SU-DHL-6 (cell line): ENCODE results near the gene OSBPL2.

Experiments
- EZH2phosphoT487 ChIP-seq: fragments of 200-600 bp; sonication (generic), shearing (Covaris generic); conservative IDR thresholded peaks from 2 replicates; pipeline ENCODE4 v1.6.1; 2018; ENCODE audit warnings: mild to moderate bottlenecking, antibody characterized with exemption, low read length, moderate library complexity, mixed read lengths
- TF ChIP-seq, protein P1 (sequence below): fragments of 200-600 bp; sonication (generic); IDR thresholded peaks from one replicate; pipeline ENCODE4 v1.5.1; 2017; ENCODE audit warnings: antibody characterized with exemption, mild to moderate bottlenecking, low read length, moderate library complexity; ENCODE audit not compliant: insufficient read depth, poor library complexity, severe bottlenecking

DNA sequence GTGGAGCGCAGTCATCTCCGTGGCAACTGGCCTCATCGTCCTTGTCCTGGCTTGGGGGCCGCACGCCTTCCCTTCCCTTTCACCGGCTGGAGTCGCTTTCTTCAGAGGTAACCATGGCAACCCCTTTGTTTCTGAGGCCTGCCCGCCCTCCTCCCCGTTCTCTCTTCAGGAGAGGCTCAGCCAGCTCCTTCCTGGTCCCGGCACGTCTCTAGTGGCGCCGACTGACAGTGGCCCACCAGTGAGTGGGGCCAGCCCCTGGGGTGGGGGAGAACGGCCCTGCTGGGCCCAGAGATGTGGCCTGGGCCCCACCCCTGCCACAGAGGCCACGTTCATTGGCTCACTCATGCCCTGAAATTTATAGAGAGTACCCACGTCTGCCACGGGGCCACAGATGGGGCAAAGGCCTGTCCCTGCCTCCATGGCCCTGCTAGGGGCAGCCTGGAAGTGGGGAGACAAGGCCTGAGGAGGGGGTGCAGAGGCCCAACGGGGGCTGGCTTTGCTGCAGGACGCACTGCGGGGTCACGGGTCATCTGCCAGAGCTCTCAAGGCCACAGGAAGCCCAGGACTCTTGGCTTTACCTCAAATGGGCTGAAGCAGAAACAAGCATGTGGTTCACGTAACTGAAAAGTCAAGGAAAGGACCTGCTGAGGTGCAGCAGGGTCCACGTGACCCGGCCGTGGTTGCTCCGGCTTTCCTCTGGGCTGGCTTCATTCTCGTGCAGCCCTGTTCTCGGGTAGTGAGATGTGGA lies 1.4 kb upstream of the OSBPL2 start:
- TF ChIP-seq, protein P1, sequence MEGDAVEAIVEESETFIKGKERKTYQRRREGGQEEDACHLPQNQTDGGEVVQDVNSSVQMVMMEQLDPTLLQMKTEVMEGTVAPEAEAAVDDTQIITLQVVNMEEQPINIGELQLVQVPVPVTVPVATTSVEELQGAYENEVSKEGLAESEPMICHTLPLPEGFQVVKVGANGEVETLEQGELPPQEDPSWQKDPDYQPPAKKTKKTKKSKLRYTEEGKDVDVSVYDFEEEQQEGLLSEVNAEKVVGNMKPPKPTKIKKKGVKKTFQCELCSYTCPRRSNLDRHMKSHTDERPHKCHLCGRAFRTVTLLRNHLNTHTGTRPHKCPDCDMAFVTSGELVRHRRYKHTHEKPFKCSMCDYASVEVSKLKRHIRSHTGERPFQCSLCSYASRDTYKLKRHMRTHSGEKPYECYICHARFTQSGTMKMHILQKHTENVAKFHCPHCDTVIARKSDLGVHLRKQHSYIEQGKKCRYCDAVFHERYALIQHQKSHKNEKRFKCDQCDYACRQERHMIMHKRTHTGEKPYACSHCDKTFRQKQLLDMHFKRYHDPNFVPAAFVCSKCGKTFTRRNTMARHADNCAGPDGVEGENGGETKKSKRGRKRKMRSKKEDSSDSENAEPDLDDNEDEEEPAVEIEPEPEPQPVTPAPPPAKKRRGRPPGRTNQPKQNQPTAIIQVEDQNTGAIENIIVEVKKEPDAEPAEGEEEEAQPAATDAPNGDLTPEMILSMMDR: no peak
- TF ChIP-seq EZH2phosphoT487: no peak
